ENCODE measurements around the gene ZSCAN31. TPM values are rescaled to one million over a fixed set of nuclear protein-coding genes. Genes with fewer than 3 reads are reported as not detected.
A peak's percentile ranks its signal among the peaks of the same experiment; 100 is the strongest.

The ZSCAN31 gene
- total and polyA plus RNA-seq, 10 of the 15 experiments (the other 5 are each of a cell fraction or from before 2014, with no cell fraction given): 1.6 to 5.2 (median 2.9) TPM

GRCh38 chr6:28383235-28384142 is 47.5 kb upstream of the ZSCAN31 start (continued):
- TF ChIP-seq, protein P1, sequence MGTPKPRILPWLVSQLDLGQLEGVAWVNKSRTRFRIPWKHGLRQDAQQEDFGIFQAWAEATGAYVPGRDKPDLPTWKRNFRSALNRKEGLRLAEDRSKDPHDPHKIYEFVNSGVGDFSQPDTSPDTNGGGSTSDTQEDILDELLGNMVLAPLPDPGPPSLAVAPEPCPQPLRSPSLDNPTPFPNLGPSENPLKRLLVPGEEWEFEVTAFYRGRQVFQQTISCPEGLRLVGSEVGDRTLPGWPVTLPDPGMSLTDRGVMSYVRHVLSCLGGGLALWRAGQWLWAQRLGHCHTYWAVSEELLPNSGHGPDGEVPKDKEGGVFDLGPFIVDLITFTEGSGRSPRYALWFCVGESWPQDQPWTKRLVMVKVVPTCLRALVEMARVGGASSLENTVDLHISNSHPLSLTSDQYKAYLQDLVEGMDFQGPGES (IDR thresholded peaks at IDR 0.05): no peak
- TF ChIP-seq RELA (IDR thresholded peaks at IDR 0.05; ENCODE audit: borderline replicate concordance, partially characterized antibody) (no peak), PBX3 (IDR thresholded peaks at IDR 0.05; ENCODE audit: insufficient replicate concordance, low read depth, low read length) (no peak), MXI1 (IDR thresholded peaks at IDR 0.05; ENCODE audit: low read depth, low read length) (peak; percentile 84), MTA3 (IDR thresholded peaks at IDR 0.05; ENCODE audit: borderline replicate concordance, low read length) (no peak), POLR2A (IDR thresholded peaks at IDR 0.05; ENCODE audit: low read depth, low read length) (peak; percentile 66), MEF2B (IDR thresholded peaks at IDR 0.05; ENCODE audit: partially characterized antibody, poor library complexity, severe bottlenecking) (peak; percentile 63), SMAD5 (IDR thresholded peaks at IDR 0.05; ENCODE audit: low read depth) (no peak), SIN3A (IDR thresholded peaks at IDR 0.05; ENCODE audit: low read depth, low read length) (0 out of 2 replicates have a peak, but pooled peaks have one; percentile 28), NR2C2 (IDR thresholded peaks at IDR 0.05; ENCODE audit: borderline replicate concordance, control insufficient read depth, insufficient read length, low read depth) (no peak), RBBP5 (conservative IDR thresholded peaks at IDR 0.05) (no peak), PML (IDR thresholded peaks at IDR 0.05; ENCODE audit: low read length) (no peak; the same call in 1 of the 2 replicates), NKRF (conservative IDR thresholded peaks at IDR 0.05) (0 out of 2 replicates have a peak, but pooled peaks have one; percentile 23), YY1 (IDR thresholded peaks at IDR 0.05; ENCODE audit: low read depth, low read length) (no peak), DPF2 (IDR thresholded peaks at IDR 0.05) (peak; percentile 51; the same call in 1 of the 2 replicates), MEF2A (IDR thresholded peaks at IDR 0.05; ENCODE audit: insufficient read depth, low read depth, low read length) (no peak), YBX1 (IDR thresholded peaks at IDR 0.05) (no peak), HDGF (IDR thresholded peaks at IDR 0.05) (peak; percentile 89), TBL1XR1 (IDR thresholded peaks at IDR 0.05; ENCODE audit: low read depth, low read length) (peak; percentile 19; the same call in 1 of the 2 replicates), TCF7 (IDR thresholded peaks at IDR 0.05; ENCODE audit: borderline replicate concordance) (no peak), RUNX3 (IDR thresholded peaks at IDR 0.05; ENCODE audit: low read length) (peak; percentile 64), ZNF622 (IDR thresholded peaks at IDR 0.05) (no peak), SRF (IDR thresholded peaks at IDR 0.05; ENCODE audit: low read depth in 2 of 2, low read length in 2 of 2) (no peak), IKZF1 (conservative IDR thresholded peaks at IDR 0.05) (peak; percentile 78), GABPA (IDR thresholded peaks at IDR 0.05; ENCODE audit: low read depth) (peak; percentile 58; the same call in 1 of the 2 replicates)

All from GM12878 (cell line).